Gastrocnemius medialis (tissue), 4 donors: ENCODE data around the gene ZNF329. TPM values are rescaled to one million over a fixed set of nuclear protein-coding genes. Genes with fewer than 3 reads are reported as not detected.

Source experiments
- ATAC-seq, 2 donors: fragments of 150-250 bp; one replicate each; pipeline ENCODE4 v1.9.1; 2016
- DNase-seq, 2 donors: peaks; one replicate each; pipeline ENCODE4 v3.0.0-alpha.2; 2019
- H3K27ac ChIP-seq, 4 donors: fragments of 200-600 bp; sonication (generic); 1 replicate in 1 of 4; 2 replicates in 3 of 4; pipeline ENCODE4 v1.5.1; 2016 to 2018; ENCODE audit warnings: mild to moderate bottlenecking in 2 of 4, moderate library complexity in 1 of 4
- H3K27me3 ChIP-seq, 3 donors: fragments of 200-600 bp; sonication (generic) in 2 of 3; 1 replicate in 1 of 3; 2 replicates in 2 of 3; pipeline versions ENCODE4 v1.5.1 to v1.6.0; 2016 to 2019; ENCODE audit warnings: mild to moderate bottlenecking in 1 of 3, moderate library complexity in 1 of 3
- H3K36me3 ChIP-seq, 2 donors: fragments of 200-600 bp; sonication (generic) in 1 of 2; one replicate each; pipeline ENCODE4 v1.5.1; 2017 to 2018
- H3K4me1 ChIP-seq, 2 donors: fragments of 200-600 bp; sonication (generic) in 1 of 2; one replicate each; pipeline ENCODE4 v1.5.1; 2016 to 2017; ENCODE audit warnings: mild to moderate bottlenecking in 2 of 2
- H3K4me3 ChIP-seq, 4 donors: fragments of 200-600 bp; sonication (generic) in 3 of 4; 1 replicate in 1 of 4; 2 replicates in 3 of 4; pipeline ENCODE4 v1.5.1; 2016 to 2019; ENCODE audit warnings: mild to moderate bottlenecking in 2 of 4
- H3K9me3 ChIP-seq, 3 donors: fragments of 200-600 bp; sonication (generic) in 2 of 3; 1 replicate in 1 of 3; 2 replicates in 2 of 3; pipeline ENCODE4 v1.5.1; 2016 to 2019
- POLR2A ChIP-seq, 2 donors: fragments of 450-650 bp; IDR thresholded peaks; one replicate each; pipeline ENCODE4 v1.6.1; 2017; ENCODE audit warnings: antibody characterized with exemption in 2 of 2, mild to moderate bottlenecking in 2 of 2, moderate library complexity in 2 of 2
- in situ Hi-C, 4 donors: fragments of 200-750 bp; cut with MboI; loops; one replicate each; pipeline versions ENCODE4 v1.15.0 to v1.8.0; 2017; ENCODE audit warnings: low sequenced_read_pairs in 4 of 4
- intact Hi-C: fragments of 100-400 bp; cut with DNase I; formaldehyde crosslinking; loops from one replicate; pipeline ENCODE4 v1.15.1; 2023; ENCODE audit warnings: low total_unique reads
- total RNA-seq, 4 donors: library from RNA; depleted of rRNA; stranded (reverse); fragments of >200 nt; gene quantifications; one replicate each; pipeline versions ENCODE4 v1.1.0 to v1.2.3, GENCODE V29; 2016
- TF ChIP-seq, protein P1 (sequence below), 5 experiments: fragments of 450-650 bp in 3 of 5; fragments of 200-600 bp in 2 of 5; sonication (generic) in 2 of 5; IDR thresholded peaks in 4 of 5; conservative IDR thresholded peaks in 1 of 5; 1 replicate in 4 of 5; 2 replicates in 1 of 5; pipeline ENCODE4 v1.5.1; 2016 to 2019; ENCODE audit warnings: antibody characterized with exemption in 5 of 5, mild to moderate bottlenecking in 3 of 5, moderate library complexity in 3 of 5

ZNF329 gene
- total RNA-seq, 4 donors from 2014 or later: 1.3 to 2.0 (median 1.7) TPM

DNA sequence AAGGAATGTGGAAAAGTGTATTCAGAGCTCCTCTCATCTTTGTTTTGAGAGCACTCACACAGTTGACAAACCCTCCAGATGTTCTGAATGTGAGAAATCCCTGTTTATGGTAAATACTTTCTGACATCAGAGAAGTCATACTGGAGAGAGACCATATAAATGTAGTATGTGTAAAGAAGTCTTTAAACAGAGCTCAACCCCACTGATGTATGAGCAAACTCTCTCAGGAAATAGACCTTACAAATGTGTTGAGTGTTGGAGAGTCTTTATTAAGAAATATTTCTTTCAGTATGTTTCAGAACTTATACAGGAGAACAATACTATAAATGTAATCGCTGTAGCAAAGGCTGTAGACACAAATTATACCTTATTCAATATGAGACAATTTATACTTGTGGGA is 15.7 kb upstream of the ZNF329 start:
- Histone ChIP-seq H3K4me3 (peak overlapping the region in 1 of 4 donors; percentile 27), H3K9me3 (peaks cover 7 to 32% (median 10%) of the 10 kb centered on the region in 3 donors), H3K27ac (no peak overlapping the region), H3K36me3 (no peaks in the 10 kb centered on the region), H3K27me3 (peaks cover 0 to 7% (median 0%) of the 10 kb centered on the region in 3 donors), H3K4me1 (no peaks in the 10 kb centered on the region)
- ATAC-seq (no peak), DNase-seq (no peak)
- intact Hi-C loops: no loop called here
- no peak for TF ChIP-seq POLR2A (IDR thresholded peaks at IDR 0.05)
- TF ChIP-seq, protein P1, sequence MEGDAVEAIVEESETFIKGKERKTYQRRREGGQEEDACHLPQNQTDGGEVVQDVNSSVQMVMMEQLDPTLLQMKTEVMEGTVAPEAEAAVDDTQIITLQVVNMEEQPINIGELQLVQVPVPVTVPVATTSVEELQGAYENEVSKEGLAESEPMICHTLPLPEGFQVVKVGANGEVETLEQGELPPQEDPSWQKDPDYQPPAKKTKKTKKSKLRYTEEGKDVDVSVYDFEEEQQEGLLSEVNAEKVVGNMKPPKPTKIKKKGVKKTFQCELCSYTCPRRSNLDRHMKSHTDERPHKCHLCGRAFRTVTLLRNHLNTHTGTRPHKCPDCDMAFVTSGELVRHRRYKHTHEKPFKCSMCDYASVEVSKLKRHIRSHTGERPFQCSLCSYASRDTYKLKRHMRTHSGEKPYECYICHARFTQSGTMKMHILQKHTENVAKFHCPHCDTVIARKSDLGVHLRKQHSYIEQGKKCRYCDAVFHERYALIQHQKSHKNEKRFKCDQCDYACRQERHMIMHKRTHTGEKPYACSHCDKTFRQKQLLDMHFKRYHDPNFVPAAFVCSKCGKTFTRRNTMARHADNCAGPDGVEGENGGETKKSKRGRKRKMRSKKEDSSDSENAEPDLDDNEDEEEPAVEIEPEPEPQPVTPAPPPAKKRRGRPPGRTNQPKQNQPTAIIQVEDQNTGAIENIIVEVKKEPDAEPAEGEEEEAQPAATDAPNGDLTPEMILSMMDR (IDR thresholded peaks at IDR 0.05 in 4 of 5, conservative IDR thresholded peaks at IDR 0.05 in 1 of 5): no peak
- in situ Hi-C loops: no loop called here

DNA sequence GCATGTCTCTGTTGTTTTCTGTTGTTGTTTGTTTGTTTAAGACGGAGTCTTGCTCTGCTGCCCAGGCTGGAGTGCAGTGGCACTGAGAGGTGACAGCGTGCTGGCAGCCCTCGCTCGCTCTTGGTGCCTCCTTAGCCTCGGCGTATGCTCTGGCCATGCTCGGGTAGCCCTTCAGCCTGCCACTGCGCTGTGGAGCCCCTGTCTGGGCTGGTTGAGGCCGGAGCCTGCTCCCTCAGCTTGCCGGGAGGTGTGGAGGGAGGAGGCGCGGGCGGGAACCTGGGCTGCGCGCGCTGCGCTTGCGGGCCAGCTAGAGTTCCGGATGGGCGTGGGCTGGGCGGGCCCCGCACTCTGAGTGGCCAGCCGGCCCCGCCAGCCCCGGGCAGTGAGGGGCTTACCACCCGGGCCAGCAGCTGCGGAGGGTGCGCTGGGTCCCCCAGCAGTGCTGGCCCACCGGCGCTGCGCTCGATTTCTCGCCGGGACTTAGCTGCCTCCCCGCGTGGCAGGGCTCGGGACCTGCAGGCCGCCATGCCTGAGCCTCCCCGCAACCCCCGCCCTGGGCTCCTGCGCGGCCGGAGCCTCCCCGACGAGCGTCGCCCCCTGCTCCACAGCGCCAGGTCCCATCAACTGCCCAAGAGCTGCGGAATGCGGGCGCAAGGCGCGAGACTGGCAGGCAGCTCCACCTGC is 6.6 kb upstream of the ZNF329 start:
- intact Hi-C loops: loop anchor here (5.0 to 10.0 kb wide), 2 partner anchors 155 to 422 kb away; partner anchors contain the start of gene ZNF606
- H3K4me3 ChIP-seq: no peak overlapping the region
- H3K36me3 ChIP-seq: no peaks in the 10 kb centered on the region
- TF ChIP-seq POLR2A (IDR thresholded peaks at IDR 0.05): no peak
- TF ChIP-seq, protein P1 (IDR thresholded peaks at IDR 0.05 in 4 of 5, conservative IDR thresholded peaks at IDR 0.05 in 1 of 5): no peak
- no peak overlapping the region for H3K27ac ChIP-seq
- H3K27me3 ChIP-seq: no peaks in the 10 kb centered on the region
- in situ Hi-C loops: no loop called here
- no peak for ATAC-seq
- peaks cover 0 to 4% (median 0%) of the 10 kb centered on the region in 3 donors for H3K9me3 ChIP-seq
- DNase-seq: no peak
- H3K4me1 ChIP-seq: peaks cover 0 to 9% of the 10 kb centered on the region in 2 donors

DNA sequence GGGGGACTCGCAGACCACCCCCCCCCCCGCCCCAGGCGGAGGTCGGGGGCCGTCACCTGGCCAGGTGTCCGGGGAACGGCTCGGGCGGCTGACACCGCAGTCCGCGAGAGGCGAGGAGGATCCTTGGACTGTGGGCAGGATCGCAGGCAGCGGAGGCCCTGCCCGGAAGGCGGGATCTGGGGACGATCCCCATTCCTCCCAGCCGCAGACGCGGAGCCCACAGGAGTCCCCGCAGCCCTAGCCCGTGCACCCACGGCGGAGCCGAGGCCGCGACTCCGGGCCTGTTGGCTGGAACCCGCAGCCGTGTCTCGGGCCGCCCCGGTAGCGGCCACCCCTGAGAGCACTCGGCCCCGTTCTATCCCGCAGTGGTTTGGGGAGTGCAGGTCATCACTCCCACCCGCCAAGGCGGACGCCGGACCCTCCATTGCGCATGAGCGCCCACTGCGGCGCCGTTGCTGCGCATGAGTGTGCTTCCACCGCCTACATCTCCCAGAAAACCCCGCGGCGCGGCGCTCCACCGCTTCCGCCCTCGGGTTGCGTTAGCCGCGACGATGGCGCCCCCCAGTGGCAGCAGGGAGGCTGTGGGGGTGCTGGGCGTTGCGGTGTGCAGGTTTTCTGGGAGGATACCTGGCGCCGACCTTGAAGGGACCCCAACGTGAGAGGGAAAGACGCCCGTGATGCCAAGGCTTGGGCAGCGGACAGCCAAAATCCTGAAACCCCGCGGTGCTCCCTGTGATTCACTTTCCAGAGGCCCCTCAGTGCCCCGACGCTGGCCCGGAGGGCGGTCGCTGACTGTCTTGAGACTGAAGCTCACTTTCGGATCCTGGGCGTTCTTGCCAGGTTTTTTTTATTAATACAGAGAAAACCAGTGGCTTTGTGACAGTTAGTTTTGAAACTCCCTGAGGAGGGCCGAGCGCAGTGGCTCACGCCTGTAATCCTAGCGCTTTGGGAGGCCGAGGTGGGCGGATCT is 4.4 kb upstream of the ZNF329 start:
- H3K36me3 ChIP-seq: no peaks in the 10 kb centered on the region
- H3K4me3 ChIP-seq: peak overlapping the region; percentile 78 to 99 (median 86)
- DNase-seq: peak; percentile 65 to 80
- H3K9me3 ChIP-seq: no peaks in the 10 kb centered on the region
- peaks cover 0 to 9% (median 0%) of the 10 kb centered on the region in 3 donors for H3K27me3 ChIP-seq
- TF ChIP-seq, protein P1 (IDR thresholded peaks at IDR 0.05 in 4 of 5, conservative IDR thresholded peaks at IDR 0.05 in 1 of 5): peak; percentile 79 to 95 (median 89)
- TF ChIP-seq POLR2A (IDR thresholded peaks at IDR 0.05): peak; percentile 20 to 30
- intact Hi-C loops (loop anchor here (1.0 to 10.0 kb wide), 3 partner anchors 133 to 420 kb away; partner anchors contain the start of gene ZNF606), in situ Hi-C loops (no loop called here)
- peak; percentile 90 to 91 for ATAC-seq
- H3K27ac ChIP-seq: peak overlapping the region; percentile 74 to 86 (median 81)
- peaks cover 0 to 9% of the 10 kb centered on the region in 2 donors for H3K4me1 ChIP-seq

DNA sequence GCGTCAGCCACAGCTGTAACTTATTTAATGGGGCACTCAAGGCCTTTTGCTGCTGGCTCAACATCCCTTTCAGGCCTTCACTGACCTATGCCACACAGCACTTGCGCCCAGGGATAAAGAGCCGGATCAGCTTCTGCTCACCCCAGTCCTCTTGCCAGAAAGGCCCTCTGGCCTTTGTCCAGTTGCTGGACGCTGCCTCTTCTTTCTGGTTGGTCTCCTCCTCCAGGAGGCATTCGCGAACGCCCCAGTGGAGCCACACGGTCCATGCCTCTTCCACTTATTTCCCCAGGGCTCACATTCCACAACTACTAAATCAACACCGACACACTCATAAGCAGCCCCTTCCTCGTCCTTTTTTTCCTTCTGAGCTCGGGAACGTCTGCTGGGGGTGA is 3.7 kb upstream of the ZNF329 start:
- TF ChIP-seq POLR2A (IDR thresholded peaks at IDR 0.05): no peak
- TF ChIP-seq, protein P1 (IDR thresholded peaks at IDR 0.05 in 4 of 5, conservative IDR thresholded peaks at IDR 0.05 in 1 of 5): no peak
- no peak for ATAC-seq
- H3K27me3 ChIP-seq: peaks cover 0 to 14% (median 0%) of the 10 kb centered on the region in 3 donors
- intact Hi-C loops (loop anchor here (10.0 kb wide), 1 partner anchor 419 kb away; no protein-coding TSS in a partner anchor), in situ Hi-C loops (no loop called here)
- H3K27ac ChIP-seq: peak overlapping the region; percentile 74 to 86 (median 81)
- no peaks in the 10 kb centered on the region for H3K36me3 ChIP-seq
- H3K4me3 ChIP-seq: peak overlapping the region; percentile 78 to 99 (median 86)
- DNase-seq: no peak
- H3K9me3 ChIP-seq: peaks cover 0 to 3% (median 0%) of the 10 kb centered on the region in 3 donors
- peaks cover 0 to 9% of the 10 kb centered on the region in 2 donors for H3K4me1 ChIP-seq
